Daoy (cell line): Measurements from ENCODE around the gene CXCL14. TPM values are rescaled to one million over a fixed set of nuclear protein-coding genes. Genes with fewer than 3 reads are reported as not detected.
"Not testable (repeated sequence)": the region's sequence is repeated elsewhere in the genome, so short reads cannot be mapped to it uniquely, and the experiment has no call there.

Experiments
- DNase-seq: peaks from one replicate; pipeline ENCODE4 v3.0.0-alpha.2; 2015; ENCODE audit warnings: low read depth
- total RNA-seq: library from RNA; depleted of rRNA; stranded (reverse); fragments of >200 nt; shearing (Covaris generic); gene quantifications from 2 replicates; pipeline ENCODE4 v1.2.3, GENCODE V29; 2014; rRNA removed

The CXCL14 gene
- total RNA-seq, 1 experiment from 2014 or later, result 0.29 TPM

DNA sequence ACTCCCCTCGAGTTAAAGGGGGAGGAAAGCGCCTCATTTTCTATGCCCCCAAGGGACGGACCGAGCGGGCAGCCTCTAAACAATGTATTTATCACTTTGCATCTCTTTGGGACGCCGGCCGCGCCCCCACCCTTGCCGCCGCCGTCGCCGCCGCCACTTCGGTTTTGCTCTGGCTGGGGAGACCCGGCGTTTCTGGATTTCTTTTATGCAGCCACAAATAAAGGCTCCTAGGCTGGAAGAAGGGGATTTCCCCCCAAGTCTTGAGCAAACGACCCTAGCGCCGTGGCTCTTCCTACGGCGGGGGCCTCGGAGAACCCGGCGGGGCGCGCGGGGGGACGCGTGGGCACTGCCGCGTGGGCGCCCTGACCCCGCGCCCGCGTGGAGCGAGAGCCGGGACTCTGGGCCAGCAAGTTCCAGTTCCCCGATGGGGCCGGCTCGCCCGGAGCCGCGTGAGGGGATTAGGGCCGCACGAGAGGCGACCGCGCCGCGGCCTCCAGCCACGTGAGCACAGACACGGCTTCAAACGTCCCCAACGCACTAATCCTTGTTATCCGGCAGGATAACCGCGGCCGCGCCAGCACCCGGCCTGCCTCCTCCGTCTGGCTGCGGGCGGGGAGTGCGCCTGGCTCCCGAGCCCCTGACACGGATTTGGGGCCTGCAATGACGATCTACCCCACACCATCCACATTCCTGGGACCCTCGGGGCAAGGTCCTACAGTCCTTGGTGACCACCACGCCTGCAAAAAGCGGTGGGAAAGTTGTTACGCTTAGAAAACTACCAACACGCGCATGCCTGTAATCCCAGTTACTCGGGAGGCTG is 35.1 kb downstream of the CXCL14 start:
- DNase-seq, result peak; percentile 31

DNA sequence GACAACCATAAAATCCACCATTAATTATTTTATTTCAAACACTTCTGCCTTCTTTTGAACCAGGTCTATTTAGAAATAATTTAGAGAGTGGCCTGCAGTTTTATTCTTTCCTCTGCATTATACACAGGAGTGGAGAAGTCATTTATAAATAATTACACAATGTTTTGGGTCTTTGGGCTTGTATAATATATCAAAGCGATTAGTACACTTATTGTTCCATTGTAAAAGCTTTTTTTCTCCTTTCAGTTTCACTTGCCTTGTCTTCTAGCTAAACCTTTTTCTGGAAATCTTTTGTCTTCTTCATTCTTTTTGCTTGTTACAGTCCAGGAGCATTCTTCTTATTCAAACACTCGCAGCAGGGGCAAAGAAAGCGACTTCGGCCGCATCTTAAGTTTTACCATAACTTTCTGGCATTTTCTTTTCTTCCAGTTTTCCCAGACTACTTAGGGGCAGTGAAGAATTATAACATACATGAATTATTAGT is 35.7 kb downstream of the CXCL14 start:
- no peak for DNase-seq

DNA sequence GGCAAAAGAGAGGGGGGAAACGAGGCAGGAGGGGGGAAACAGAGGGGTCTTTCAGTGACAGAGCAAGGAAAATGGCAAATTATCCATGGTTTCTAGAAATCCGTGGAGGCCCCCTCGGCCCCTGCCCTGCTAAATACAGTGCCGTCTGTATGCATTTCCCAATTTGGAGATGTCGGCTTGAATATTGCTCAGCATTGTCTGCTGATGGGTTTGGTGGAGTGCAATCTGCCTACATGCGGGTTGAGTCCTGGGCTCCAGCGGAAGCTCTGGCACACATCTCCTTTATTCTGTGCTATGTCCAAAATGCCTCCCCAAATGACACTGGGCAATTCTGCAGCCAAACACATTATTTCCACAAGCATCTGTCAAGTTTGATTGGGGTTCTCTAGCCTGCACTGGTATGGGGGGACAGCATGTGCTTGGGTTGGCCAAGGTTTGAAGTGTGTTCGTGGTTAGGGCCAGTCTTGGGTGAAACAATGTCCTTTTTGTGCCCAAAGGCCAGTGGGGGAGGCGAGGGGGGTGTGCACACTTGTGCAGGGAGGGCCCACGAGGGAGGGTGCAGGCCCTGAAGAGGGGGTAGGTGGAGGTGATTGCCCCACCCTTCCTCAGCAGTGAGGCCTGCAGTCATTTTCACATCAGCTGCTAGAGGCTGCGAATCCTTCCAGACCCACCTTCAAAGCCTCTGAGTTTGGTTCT is 36.8 kb downstream of the CXCL14 start:
- DNase-seq, result no peak

DNA sequence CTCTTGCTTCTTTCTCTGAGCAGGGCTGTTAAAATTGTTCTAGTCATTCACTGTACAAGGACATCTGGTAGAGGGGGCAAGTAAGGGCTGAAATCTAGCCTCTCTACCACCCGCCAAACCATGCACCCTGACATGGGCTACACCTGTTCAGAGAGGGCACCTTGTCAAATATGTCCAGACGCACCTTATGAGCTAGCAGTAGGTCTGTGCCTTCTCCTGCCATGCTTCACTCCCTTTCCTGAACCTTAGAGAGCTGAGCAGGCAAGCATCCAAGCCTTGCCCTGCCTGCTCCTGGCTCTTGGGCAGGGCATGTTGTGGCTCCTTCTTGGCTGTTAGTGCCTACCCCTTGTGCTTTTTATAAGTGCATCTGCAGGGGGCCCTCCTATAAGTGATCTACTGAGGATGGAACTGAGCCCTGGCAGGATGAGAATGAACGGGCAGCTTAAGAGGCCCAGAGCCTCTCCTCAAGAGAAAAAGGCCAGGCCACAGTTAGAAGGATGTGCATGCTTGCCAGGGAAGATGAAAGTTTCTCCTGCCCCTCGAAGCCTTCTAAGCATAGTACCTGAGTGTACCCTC is 39.3 kb downstream of the CXCL14 start:
- DNase-seq, result no peak

DNA sequence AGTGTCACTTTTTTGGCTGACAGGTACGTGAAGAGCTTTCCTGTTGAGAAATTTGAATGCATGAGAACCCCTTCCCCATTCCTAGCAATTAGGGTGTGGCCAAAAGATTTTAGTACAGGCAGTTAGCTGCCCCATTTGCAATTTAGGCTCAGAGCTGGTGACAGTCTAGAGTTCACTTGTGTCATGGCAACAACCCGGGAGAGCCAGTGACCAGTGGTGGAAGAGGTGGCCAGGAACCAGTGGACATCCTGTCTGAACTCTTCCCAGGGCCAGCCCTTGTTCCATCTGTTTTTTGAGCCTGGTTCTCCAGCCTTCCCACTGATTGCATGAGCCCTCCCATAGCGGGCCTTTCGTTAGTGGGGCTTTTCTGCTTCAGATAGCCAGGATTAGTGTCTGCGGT is 40.5 kb downstream of the CXCL14 start:
- DNase-seq, result no peak

DNA sequence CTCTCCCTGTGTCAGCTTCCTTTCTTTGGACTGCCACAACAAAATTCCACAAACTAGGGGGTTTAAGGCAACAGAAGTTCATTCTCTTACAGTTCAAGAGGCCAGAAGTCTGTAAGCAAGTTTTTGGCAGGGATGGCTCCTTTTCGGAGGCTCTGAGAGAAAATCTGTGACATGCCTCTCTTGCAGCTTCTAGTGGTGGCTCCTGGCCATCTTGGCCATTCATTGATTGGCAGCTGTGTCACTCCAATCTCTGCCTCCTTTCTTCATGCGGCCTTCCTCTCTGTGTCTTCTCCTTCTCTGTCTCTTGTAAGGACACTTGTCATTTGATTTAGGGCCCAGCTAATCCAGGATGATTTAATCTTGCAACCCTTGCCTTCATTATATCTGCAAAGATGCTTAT is 41.0 kb downstream of the CXCL14 start:
- DNase-seq, result no peak

DNA sequence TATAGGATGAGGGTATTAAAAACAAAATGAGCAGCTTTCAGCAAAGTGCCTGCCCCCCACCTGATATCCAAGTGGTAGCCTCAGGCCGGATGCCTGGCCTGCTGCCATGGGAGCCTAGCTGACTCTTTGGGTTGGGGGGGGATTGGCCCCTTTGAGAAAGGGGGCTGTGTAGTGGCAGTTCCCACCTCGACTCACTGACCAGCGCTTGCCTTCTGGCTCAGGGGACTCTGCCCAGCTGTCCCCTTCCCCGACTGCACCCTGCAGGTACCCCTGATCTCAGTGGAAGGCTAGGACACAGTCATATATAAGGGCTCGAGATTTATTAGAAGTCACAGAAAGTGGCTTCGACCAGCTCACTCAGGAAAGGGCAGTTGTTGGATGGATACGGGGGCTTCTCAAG is 41.5 kb downstream of the CXCL14 start:
- DNase-seq, result no peak

DNA sequence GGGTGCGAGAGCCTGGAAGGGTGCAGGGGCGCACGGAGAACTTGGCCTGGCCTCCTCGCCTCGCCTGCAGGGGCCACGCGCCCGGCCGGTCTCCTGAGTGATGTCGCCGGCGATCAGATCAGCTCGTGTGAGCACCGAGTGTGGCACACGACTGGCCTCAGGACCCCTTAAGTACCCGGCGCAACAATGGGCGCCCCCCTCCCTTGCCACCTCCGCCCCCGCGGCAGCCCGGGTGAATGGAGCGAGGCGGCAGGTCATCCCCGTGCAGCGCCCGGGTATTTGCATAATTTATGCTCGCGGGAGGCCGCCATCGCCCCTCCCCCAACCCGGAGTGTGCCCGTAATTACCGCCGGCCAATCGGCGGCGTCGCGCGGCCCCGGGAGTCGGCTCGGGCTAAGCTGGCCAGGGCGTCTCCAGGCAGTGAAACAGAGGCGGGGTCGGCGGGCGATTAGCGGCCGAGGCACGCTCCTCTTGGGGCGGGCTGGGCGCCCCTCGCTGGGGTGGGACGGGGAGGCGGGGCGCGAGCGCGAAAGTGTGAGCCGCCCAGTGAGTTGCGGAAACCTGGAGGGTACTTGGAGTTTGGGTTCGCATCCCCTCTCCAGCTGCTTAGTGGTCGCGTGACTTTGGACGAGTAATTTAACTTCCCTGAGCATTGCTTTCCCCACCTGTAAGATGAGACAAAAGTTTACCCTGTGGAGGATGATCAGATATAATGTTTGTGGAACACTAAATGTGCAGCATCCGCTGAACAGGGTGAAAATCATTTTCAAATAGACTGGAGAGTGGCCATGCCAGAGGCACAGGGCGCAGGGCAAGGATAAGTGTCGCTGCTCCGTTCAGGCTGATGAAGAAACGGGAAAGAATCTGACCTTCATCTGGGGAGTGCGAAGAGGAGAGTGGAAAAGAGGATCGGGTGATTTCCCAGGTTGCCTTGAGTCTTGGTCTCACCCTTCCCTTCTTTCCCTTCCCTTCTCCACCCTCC is 42.7 kb downstream of the CXCL14 start, which contains the start of gene NEUROG1:
Gene NEUROG1 (minus strand): TSS at position 145 of the 982 bp plus-strand sequence. CDS start 274 bp downstream, outside the sequence.
- DNase-seq, result peak; percentile 26

DNA sequence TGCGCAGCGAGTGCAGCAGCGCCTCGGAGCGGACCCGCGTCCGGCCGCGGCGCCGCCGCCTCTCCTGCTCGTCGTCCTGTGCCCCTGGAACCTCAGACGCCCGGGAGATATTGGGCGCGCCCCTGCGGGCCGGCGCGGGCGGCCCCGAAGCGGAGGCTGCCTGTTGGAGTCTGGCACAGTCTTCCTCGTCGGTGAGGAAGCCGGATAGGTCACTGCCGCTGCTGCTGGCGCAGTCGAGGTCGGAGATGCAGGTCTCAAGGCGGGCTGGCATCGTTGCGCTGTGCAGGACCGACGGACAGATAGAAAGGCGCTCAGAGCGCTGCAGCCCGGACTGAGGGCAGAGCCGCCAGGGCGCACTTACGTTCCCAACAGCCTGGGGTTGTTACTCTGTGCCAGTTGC is 43.4 kb downstream of the CXCL14 start:
- DNase-seq, result no peak

DNA sequence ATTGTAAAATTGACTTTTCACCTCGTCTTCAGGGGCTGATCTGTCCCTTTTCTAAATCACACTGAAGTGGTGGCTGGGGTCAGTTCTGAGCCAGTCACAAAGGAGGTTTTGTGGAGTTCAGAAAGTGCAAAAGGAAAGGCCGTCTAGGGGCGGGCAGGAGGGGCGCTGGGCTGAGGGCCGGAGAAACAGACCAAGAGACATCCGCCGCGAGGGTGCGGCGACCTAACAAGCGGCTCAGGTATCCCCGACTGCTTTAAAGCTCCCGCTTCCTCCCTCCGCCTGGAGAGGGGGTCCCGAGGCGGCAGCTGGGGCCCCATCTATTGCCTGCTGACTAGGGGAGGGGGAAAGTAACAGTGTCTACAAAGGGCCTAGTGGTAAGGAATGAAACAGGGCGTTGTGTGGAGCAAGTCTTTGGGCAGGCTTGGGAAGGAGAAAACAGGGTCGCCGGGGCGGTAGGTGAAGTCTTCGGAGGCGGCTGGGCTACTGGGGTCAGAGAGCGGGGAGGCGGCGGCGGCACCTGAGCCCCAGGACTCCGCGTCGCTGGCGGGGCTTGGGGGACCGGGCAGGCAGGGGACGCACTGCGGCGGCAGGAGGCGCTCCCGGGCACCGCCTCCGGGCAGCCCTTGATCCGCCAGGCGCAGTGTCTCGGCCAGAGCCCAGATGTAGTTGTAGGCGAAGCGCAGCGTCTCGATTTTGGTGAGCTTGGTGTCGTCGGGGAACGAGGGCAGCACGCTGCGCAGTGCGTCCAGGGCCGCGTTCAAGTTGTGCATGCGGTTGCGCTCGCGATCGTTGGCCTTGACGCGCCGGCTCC is 44.0 kb downstream of the CXCL14 start:
- DNase-seq, result no peak

DNA sequence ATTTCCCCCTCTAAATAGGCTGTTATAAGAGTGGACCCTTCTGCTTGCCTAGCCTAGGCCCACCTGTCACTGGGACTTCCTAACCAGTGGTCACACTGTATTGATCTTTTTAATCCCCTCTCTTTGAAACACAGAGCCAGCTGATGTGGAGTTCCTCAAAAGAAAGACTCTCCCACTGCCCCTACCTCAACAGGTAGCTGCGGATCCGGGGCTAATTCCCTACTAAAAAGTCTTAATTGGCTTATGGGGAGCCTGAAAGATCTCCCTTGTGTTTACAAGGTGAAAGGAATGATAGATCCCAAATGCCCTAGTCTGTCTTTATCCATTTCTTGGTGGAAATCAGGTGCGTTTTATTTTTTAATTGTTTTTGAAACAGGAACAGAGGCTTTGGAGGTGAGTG is 45.0 kb downstream of the CXCL14 start:
- no peak for DNase-seq

DNA sequence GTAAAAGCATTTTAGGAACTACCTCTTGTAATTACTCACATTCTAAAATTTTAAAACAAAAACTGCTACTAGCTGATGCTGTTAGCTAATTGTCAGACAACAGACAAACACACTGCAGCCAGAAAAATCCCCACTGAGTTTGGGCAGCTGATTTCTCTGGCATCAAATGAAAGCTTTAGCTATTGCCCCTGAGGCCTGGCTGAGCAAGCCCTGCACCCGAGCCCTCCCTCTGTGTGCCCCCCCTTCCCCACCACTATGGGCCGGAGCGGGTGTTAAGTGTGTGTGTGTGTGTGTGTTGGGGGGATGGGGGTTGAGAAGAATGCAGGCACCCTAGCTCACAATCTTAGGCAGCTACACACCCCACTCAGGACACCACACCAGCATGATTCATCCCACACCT is 45.5 kb downstream of the CXCL14 start:
- no peak for DNase-seq

DNA sequence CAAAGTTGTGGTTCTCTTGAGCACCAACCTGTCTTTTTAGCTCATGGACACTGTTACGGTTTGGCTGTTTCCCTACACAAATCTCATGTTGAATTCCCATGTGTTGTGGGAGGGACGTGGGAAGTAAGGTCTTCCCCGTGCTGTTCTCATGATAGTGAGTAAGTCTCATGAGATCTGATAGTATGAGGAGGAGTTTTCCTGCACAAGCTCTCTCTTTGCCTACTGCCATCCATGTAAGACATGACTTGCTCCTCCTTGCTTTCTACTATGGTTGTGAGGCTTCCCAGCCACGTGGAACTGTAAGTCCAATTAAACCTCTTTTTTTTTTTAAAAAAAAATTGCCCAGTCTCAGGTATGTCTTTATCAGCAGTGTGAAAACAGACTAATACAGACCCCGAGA is 49.2 kb downstream of the CXCL14 start:
- DNase-seq, result not testable (repeated sequence)

DNA sequence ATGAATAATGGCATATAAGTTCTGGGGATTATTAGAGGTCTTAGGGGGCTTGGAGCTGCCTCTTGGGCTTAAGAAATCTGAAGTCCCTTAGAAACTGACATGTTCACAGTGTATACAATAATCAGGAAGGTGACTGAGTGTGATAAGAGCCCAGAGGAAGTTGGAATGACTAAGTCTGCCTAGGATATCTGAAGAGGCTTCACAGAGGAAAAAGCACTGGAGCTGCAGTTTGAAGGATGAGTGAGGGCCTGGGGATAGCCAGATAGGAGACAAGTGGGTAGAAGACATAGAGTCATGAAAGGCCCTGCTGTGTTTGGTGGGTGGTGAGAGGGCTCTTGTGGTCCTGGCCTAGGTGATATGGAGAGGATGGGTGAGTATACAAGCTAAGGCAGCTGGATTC is 51.9 kb downstream of the CXCL14 start:
- no peak for DNase-seq

DNA sequence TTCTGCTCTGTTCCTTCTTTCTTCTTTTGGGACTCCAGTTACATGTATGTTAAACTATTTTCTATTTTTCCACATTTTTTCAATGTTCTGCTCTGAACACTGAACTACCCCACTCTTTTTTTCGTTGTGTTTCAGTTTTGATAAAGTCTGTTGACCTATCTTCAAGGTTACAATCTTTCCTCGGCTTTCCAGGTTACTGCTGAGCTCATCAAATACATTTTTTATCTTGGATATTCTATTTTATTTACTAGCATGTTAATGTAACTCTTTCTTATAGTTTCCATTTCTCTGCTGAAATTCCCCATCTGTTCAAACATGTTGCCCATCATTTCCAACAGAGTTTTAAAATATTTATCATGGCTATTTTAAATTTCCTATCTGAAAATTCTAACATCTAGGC is 56.8 kb downstream of the CXCL14 start:
- no peak for DNase-seq

Other genes starting within 250 kb of the CXCL14 start
- gene MACROH2A1, start 179.8 kb downstream of the CXCL14 start, total RNA-seq, result 301 and 334 TPM in 2 replicates
- gene DCANP1, start 131.6 kb downstream of the CXCL14 start, total RNA-seq, result not detected in 2 replicates
- not detected in 2 replicates for gene TIFAB, start 126.6 kb downstream of the CXCL14 start, total RNA-seq
- gene NEUROG1, start 43.0 kb downstream of the CXCL14 start, total RNA-seq, result not detected in 2 replicates